ENCODE results near the gene AKAP14.
A peak's percentile ranks its signal among the peaks of the same experiment; 100 is the strongest.
"Not testable (repeated sequence)": the region's sequence is repeated elsewhere in the genome, so short reads cannot be mapped to it uniquely, and the experiment has no call there.

Gene AKAP14

DNA sequence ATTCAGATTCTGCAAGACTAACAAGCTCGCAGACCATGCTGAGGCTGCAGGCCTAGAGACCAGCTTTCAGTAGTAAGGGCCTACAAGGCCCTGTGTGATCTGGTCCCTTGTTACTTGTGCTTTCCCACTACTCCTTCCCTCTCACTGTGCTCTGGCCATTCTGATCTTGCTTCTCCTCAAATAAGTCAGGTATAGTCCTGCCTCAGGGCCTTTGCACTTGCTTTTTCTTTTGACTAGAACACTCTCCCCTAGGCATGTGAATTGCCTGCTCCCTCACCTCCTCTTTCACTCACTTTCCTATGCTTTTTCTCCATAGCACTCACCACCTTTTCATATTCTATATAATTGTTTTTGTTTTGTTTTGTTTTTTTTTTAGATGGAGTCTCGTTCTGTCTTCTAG lies 22.2 kb downstream of the AKAP14 start:
- TF ChIP-seq, protein P1, sequence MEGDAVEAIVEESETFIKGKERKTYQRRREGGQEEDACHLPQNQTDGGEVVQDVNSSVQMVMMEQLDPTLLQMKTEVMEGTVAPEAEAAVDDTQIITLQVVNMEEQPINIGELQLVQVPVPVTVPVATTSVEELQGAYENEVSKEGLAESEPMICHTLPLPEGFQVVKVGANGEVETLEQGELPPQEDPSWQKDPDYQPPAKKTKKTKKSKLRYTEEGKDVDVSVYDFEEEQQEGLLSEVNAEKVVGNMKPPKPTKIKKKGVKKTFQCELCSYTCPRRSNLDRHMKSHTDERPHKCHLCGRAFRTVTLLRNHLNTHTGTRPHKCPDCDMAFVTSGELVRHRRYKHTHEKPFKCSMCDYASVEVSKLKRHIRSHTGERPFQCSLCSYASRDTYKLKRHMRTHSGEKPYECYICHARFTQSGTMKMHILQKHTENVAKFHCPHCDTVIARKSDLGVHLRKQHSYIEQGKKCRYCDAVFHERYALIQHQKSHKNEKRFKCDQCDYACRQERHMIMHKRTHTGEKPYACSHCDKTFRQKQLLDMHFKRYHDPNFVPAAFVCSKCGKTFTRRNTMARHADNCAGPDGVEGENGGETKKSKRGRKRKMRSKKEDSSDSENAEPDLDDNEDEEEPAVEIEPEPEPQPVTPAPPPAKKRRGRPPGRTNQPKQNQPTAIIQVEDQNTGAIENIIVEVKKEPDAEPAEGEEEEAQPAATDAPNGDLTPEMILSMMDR (IDR thresholded peaks at IDR 0.05) = no peak
- no peaks in the 10 kb centered on the region for H3K4me1 Mint-ChIP-seq
- H3K36me3 Mint-ChIP-seq (ENCODE audit: low read depth) = peaks cover 3% of the 10 kb centered on the region
- H3K9me3 Mint-ChIP-seq = peaks cover 44% of the 10 kb centered on the region
- peaks cover 6% of the 10 kb centered on the region for H3K27me3 Mint-ChIP-seq (ENCODE audit: low read depth, poor library complexity)
- no peak overlapping the region for H3K4me3 Mint-ChIP-seq
- no peak overlapping the region for H3K27ac Mint-ChIP-seq
- DNase-seq = no peak

DNA sequence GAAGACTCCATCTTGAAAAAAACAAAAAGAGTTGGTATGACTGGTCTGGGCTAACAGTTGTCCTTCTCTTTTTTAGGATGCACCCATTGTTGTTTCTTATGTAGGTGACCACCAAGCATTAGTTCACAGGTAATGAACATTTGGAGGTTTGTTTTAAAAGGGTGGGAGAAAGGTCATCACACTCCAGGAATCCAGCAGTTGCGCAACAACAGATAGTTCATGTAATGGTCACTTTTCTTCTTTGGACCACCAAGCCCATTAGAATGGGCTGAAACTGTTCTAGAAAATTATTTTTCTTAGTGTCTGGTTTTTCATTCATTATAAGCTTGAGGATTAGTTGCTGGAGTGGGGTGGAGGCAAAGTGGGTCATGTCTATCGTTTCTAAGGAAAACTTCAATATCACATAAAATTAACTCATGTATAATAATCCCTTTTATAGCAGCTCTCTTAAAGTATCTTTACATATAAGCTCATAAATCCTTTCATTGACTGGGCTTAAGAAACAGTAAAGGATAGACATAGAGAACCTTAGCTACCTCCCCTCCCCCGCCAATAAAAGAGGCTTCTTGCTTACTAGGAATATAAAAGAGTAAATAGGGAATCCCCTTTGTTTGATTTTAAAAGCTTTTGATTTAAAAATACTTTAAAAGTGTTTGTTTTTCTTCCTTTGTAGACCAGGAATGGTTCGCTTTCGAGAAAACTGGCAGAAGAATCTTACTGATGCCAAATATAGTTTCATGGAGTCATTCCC lies 24.3 kb downstream of the AKAP14 start:
- H3K27me3 Mint-ChIP-seq (ENCODE audit: low read depth, poor library complexity) = peaks cover 6% of the 10 kb centered on the region
- peaks cover 47% of the 10 kb centered on the region for H3K9me3 Mint-ChIP-seq
- H3K4me3 Mint-ChIP-seq = no peak overlapping the region
- TF ChIP-seq, protein P1 (IDR thresholded peaks at IDR 0.05) = no peak
- H3K4me1 Mint-ChIP-seq = no peaks in the 10 kb centered on the region
- no peak for DNase-seq
- no peak overlapping the region for H3K27ac Mint-ChIP-seq
- H3K36me3 Mint-ChIP-seq (ENCODE audit: low read depth) = peaks cover 18% of the 10 kb centered on the region

DNA sequence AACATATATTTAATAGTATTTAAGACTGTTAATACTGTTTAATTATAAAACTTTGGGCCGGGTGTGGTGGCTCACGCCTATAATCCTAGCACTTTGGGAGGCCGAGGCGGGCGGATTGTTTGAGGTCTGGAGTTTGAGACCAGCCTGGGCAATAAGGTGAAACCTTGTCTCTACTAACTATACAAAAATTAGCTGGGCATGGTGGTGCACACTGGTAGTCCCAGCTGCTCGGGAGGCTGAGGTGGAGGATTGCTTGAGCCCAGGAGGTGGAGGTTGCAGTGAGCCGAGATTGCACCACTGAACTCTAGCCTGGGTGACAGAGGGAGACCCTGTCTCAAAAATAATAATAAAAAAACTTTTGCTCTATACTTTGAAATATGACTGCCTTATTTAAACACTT lies 26.7 kb downstream of the AKAP14 start:
- H3K4me1 Mint-ChIP-seq; H3K27ac Mint-ChIP-seq; DNase-seq; H3K27me3 Mint-ChIP-seq (ENCODE audit: low read depth, poor library complexity); H3K4me3 Mint-ChIP-seq: not testable (repeated sequence)
- Mint-ChIP-seq H3K9me3 (peaks cover 51% of the 10 kb centered on the region), H3K36me3 (ENCODE audit: low read depth) (peaks cover 30% of the 10 kb centered on the region)

DNA sequence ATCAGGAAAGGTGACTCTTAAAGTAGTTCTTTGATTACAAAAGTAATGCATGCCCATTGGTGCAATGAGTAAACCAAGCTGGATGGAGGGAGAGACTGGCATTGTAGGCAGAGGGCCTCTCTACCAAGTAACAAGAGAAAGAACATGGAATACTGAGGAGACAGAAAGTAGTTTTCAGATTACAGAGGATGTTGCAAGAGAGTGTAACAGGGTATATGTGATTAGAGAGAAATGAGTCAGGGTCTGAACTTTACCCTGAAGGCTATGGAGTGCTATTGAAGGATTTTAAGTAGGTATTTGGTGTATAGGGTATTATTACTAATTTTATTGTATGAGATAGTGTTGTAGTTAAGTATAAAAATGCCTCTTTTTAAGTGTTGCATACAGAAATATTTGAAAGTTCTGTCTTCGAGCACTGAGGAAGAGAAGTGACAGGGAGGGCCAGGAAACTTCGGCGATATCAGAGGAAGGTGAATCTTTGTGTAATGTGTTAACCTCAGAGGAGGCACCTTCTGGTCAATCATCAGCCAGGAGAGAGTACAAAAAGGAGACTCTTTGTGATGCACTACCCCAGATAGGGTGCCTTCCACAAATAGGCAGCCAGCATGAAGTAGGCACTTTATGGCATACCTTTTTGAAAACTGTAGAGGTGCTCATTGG lies 39.7 kb downstream of the AKAP14 start:
- TF ChIP-seq, protein P1 (IDR thresholded peaks at IDR 0.05) = no peak
- Mint-ChIP-seq H3K9me3 (peaks cover 29% of the 10 kb centered on the region), H3K4me1 (no peaks in the 10 kb centered on the region), H3K27me3 (ENCODE audit: low read depth, poor library complexity) (no peaks in the 10 kb centered on the region), H3K4me3 (no peak overlapping the region), H3K36me3 (ENCODE audit: low read depth) (peaks cover 42% of the 10 kb centered on the region), H3K27ac (peak overlapping the region; percentile 21)
- no peak for DNase-seq

DNA sequence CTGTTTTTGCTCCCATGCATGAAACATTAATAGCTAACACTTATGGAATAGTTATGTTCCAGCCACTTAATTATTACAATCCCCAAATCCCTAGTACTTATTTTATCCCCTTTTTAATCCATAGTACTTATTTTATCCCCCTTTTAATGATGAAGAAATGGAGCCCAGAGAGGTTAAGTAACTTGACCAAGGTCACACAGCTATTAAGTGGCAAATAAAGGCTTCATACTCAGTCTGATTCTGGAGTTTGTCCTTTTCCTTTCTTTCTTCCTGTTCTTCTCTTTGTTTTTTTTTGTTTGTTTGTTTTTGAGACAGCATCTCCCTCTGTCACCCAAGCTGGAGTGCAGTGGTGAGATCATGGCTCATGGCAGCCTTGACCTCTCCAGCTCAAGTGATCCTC lies 45.6 kb downstream of the AKAP14 start:
- no peak for DNase-seq
- TF ChIP-seq, protein P1 (IDR thresholded peaks at IDR 0.05) = no peak
- H3K27ac Mint-ChIP-seq = no peak overlapping the region
- H3K9me3 Mint-ChIP-seq = peaks cover 33% of the 10 kb centered on the region
- peaks cover 16% of the 10 kb centered on the region for H3K4me1 Mint-ChIP-seq
- peaks cover 16% of the 10 kb centered on the region for H3K36me3 Mint-ChIP-seq (ENCODE audit: low read depth)
- H3K4me3 Mint-ChIP-seq = no peak overlapping the region
- no peaks in the 10 kb centered on the region for H3K27me3 Mint-ChIP-seq (ENCODE audit: low read depth, poor library complexity)

DNA sequence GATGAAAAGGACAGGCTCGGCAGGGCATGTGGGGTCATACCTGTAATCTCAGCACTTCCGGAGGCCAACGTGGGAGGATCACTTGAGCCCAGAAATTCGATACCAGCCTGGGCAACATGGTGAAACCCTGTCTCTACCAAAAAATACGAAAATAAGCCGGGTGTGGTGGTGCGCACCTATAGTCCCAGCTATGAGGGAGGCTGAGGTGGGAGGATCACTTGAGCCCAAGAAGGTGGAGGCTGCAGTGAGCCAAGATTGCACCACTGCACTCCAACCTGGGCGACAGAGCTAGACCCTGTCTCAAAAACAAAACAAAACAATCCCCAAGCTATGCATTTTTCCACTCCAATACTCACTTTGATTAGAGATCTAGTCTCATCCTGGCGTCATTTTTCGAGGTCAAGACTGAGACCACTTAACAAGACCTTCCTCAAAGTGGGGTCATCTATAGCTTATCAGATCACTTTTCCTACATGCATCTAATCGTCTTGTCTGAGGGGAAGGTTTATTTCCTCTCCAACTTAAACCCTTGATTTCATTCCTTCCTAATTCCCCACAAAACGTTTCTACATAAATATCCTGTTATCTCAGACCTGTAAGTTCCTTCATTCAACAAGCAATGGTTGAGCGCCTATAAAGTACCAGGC lies 46.6 kb downstream of the AKAP14 start:
- H3K9me3 Mint-ChIP-seq = peaks cover 35% of the 10 kb centered on the region
- no peaks in the 10 kb centered on the region for H3K27me3 Mint-ChIP-seq (ENCODE audit: low read depth, poor library complexity)
- DNase-seq = no peak
- H3K27ac Mint-ChIP-seq = peak overlapping the region; percentile 94
- H3K4me3 Mint-ChIP-seq = peak overlapping the region; percentile 95
- peaks cover 10% of the 10 kb centered on the region for H3K36me3 Mint-ChIP-seq (ENCODE audit: low read depth)
- peaks cover 16% of the 10 kb centered on the region for H3K4me1 Mint-ChIP-seq
- TF ChIP-seq, protein P1 (IDR thresholded peaks at IDR 0.05) = no peak

Measured in nephron progenitor cell (in vitro differentiated cells).